ENCODE measurements around the gene COIL.

COIL gene

GRCh38 chr17:56974055-56974454, 13.2 kb upstream of the COIL start:
- Histone ChIP-seq H3K4me1 (ENCODE audit: insufficient read depth, low read length) (peaks cover 19% of the 10 kb centered on the region), H3K27me3 (ENCODE audit: insufficient read depth, low read length, poor library complexity) (peaks cover 5% of the 10 kb centered on the region), H4K20me1 (ENCODE audit: insufficient read depth, low read length) (no peaks in the 10 kb centered on the region), H3K4me3 (ENCODE audit: low read depth in 1 of 2, low read length in 2 of 2) (no peak overlapping the region), H3K9me3 (ENCODE audit: insufficient read depth, low read length, severe bottlenecking) (peaks cover 7% of the 10 kb centered on the region), H2AFZ (ENCODE audit: low read depth, low read length) (no peak overlapping the region), H3K27ac (ENCODE audit: low read length) (no peak overlapping the region), H3K36me3 (ENCODE audit: insufficient read depth, low read length) (no peaks in the 10 kb centered on the region), H3K9ac (ENCODE audit: low read depth, low read length) (no peak overlapping the region), H3K4me2 (ENCODE audit: insufficient read depth, low read length) (no peak overlapping the region), H3K79me2 (ENCODE audit: insufficient read depth, low read length) (no peaks in the 10 kb centered on the region)
- DNase-seq = no peak
- TF ChIP-seq EZH2 (IDR thresholded peaks at IDR 0.05; ENCODE audit: borderline replicate concordance, low read depth, low read length, severe bottlenecking) (no peak), CTCF (IDR thresholded peaks at IDR 0.05; ENCODE audit: borderline replicate concordance, extremely low read depth, low read length, poor library complexity, severe bottlenecking) (no peak)
- ATAC-seq (ENCODE audit: insufficient read depth, low read depth) = no peak

- Histone ChIP-seq H3K9ac (ENCODE audit: low read depth, low read length) (no peak overlapping the region), H3K36me3 (ENCODE audit: insufficient read depth, low read length) (no peaks in the 10 kb centered on the region), H3K4me1 (ENCODE audit: insufficient read depth, low read length) (peaks cover 14% of the 10 kb centered on the region), H4K20me1 (ENCODE audit: insufficient read depth, low read length) (no peaks in the 10 kb centered on the region), H3K27ac (ENCODE audit: low read length) (no peak overlapping the region), H2AFZ (ENCODE audit: low read depth, low read length) (no peak overlapping the region), H3K27me3 (ENCODE audit: insufficient read depth, low read length, poor library complexity) (peaks cover 5% of the 10 kb centered on the region), H3K9me3 (ENCODE audit: insufficient read depth, low read length, severe bottlenecking) (peaks cover 7% of the 10 kb centered on the region), H3K79me2 (ENCODE audit: insufficient read depth, low read length) (no peaks in the 10 kb centered on the region), H3K4me3 (ENCODE audit: low read depth in 1 of 2, low read length in 2 of 2) (no peak overlapping the region), H3K4me2 (ENCODE audit: insufficient read depth, low read length) (no peak overlapping the region)
- DNase-seq (no peak), ATAC-seq (ENCODE audit: insufficient read depth, low read depth) (no peak)
- no peak for TF ChIP-seq CTCF (IDR thresholded peaks at IDR 0.05; ENCODE audit: borderline replicate concordance, extremely low read depth, low read length, poor library complexity, severe bottlenecking)
- TF ChIP-seq EZH2 (IDR thresholded peaks at IDR 0.05; ENCODE audit: borderline replicate concordance, low read depth, low read length, severe bottlenecking) = no peak
These were observed 12.7 kb upstream of the COIL start for GRCh38 chr17:56973520-56973919.

- Histone ChIP-seq H3K79me2 (ENCODE audit: insufficient read depth, low read length) (no peaks in the 10 kb centered on the region), H3K36me3 (ENCODE audit: insufficient read depth, low read length) (no peaks in the 10 kb centered on the region), H3K27ac (ENCODE audit: low read length) (no peak overlapping the region), H2AFZ (ENCODE audit: low read depth, low read length) (no peak overlapping the region), H3K4me1 (ENCODE audit: insufficient read depth, low read length) (peaks cover 5% of the 10 kb centered on the region), H3K9me3 (ENCODE audit: insufficient read depth, low read length, severe bottlenecking) (peaks cover 7% of the 10 kb centered on the region), H4K20me1 (ENCODE audit: insufficient read depth, low read length) (no peaks in the 10 kb centered on the region), H3K4me2 (ENCODE audit: insufficient read depth, low read length) (no peak overlapping the region), H3K27me3 (ENCODE audit: insufficient read depth, low read length, poor library complexity) (peaks cover 5% of the 10 kb centered on the region), H3K4me3 (ENCODE audit: low read depth in 1 of 2, low read length in 2 of 2) (no peak overlapping the region), H3K9ac (ENCODE audit: low read depth, low read length) (no peak overlapping the region)
- DNase-seq (no peak), ATAC-seq (ENCODE audit: insufficient read depth, low read depth) (no peak)
- TF ChIP-seq CTCF (IDR thresholded peaks at IDR 0.05; ENCODE audit: borderline replicate concordance, extremely low read depth, low read length, poor library complexity, severe bottlenecking) (no peak), EZH2 (IDR thresholded peaks at IDR 0.05; ENCODE audit: borderline replicate concordance, low read depth, low read length, severe bottlenecking) (no peak)
These were observed 11.4 kb upstream of the COIL start for GRCh38 chr17:56972111-56972730.

Measured in DND-41 (cell line).